ENCODE data around the gene MAP3K14. TPM values are rescaled to one million over a fixed set of nuclear protein-coding genes. Genes with fewer than 3 reads are reported as not detected.

Gene MAP3K14
- total and polyA plus RNA-seq, 12 donors: 6.7 to 24.1 (median 12.6) TPM

DNA sequence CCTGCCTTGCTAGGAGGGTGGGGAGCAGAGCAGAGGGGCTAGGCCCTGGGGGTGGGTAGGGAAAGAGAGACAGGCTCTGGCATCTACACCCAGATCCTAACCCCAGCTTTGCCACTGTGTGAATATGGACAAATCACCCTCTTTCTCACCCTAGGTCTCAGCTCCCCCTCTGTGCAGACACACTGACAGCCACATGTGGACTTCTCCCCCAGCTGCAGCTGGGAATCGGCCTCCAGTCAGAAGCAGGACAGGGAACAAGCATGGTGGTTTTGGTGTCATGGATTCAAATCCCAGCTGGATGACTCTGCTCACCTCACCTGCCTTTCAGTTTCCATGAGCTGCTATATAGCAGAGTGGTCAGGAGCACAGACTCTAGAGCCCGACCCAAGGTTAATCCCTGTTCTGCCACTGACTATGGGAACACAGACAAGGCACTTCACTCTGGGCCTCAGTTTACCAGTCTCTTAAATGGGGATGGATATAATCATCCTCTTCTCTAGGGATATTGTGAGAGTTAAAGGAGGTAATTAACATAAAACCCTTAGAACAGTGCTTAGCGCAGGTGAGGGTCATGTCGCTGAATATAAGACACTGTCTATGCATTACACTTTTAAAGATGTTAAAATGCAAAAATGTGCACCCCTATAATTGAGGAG, 26.2 kb upstream of the MAP3K14 start:
- WGBS, 2 donors: 94 to 95% methylated on average over 4 of the region's 4 CpGs
- no peaks in the 10 kb centered on the region for H3K27me3 ChIP-seq
- H3K4me1 ChIP-seq: peaks cover 10 to 51% (median 29%) of the 10 kb centered on the region in 9 donors
- intact Hi-C loops (cut with DNase I): no loop called here
- DNase-seq (no peak), ATAC-seq (no peak)
- no peak overlapping the region for H3K27ac ChIP-seq
- H3K36me3 ChIP-seq: no peaks in the 10 kb centered on the region
- no peak overlapping the region for H3K4me3 ChIP-seq
- TF ChIP-seq, protein P1, sequence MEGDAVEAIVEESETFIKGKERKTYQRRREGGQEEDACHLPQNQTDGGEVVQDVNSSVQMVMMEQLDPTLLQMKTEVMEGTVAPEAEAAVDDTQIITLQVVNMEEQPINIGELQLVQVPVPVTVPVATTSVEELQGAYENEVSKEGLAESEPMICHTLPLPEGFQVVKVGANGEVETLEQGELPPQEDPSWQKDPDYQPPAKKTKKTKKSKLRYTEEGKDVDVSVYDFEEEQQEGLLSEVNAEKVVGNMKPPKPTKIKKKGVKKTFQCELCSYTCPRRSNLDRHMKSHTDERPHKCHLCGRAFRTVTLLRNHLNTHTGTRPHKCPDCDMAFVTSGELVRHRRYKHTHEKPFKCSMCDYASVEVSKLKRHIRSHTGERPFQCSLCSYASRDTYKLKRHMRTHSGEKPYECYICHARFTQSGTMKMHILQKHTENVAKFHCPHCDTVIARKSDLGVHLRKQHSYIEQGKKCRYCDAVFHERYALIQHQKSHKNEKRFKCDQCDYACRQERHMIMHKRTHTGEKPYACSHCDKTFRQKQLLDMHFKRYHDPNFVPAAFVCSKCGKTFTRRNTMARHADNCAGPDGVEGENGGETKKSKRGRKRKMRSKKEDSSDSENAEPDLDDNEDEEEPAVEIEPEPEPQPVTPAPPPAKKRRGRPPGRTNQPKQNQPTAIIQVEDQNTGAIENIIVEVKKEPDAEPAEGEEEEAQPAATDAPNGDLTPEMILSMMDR (IDR thresholded peaks at IDR 0.05): no peak
- H3K9me3 ChIP-seq: no peaks in the 10 kb centered on the region

DNA sequence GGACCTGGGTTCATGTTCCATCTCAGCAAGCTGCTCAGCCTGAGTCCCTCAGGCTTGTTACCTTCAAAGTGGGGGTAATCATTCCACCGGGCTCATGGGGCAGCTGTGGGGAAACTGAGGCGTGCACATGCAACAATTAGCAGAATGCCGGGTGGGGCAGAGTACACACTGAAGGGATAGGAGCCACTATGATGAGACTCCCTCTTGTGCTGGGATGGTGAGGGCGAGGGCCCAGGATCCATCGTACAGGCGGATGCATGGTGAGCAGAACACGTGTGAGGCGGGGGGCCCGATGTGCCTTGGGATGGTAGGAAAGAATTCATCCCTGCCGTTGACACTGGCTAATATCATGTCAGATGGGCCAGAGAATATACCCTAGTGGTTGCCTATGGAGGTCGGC, 25.5 kb upstream of the MAP3K14 start:
- no peak for ATAC-seq
- Histone ChIP-seq H3K4me1 (peaks cover 15 to 57% (median 35%) of the 10 kb centered on the region in 9 donors), H3K4me3 (no peak overlapping the region), H3K36me3 (no peaks in the 10 kb centered on the region), H3K27me3 (no peaks in the 10 kb centered on the region), H3K9me3 (no peaks in the 10 kb centered on the region), H3K27ac (peak overlapping the region in 6 of 10 donors; percentile 50 to 78 (median 62))
- WGBS, 2 donors: 92 to 93% methylated on average over 11 of the region's 11 CpGs
- TF ChIP-seq, protein P1 (IDR thresholded peaks at IDR 0.05): no peak
- intact Hi-C loops (cut with DNase I): no loop called here
- no peak for DNase-seq

DNA sequence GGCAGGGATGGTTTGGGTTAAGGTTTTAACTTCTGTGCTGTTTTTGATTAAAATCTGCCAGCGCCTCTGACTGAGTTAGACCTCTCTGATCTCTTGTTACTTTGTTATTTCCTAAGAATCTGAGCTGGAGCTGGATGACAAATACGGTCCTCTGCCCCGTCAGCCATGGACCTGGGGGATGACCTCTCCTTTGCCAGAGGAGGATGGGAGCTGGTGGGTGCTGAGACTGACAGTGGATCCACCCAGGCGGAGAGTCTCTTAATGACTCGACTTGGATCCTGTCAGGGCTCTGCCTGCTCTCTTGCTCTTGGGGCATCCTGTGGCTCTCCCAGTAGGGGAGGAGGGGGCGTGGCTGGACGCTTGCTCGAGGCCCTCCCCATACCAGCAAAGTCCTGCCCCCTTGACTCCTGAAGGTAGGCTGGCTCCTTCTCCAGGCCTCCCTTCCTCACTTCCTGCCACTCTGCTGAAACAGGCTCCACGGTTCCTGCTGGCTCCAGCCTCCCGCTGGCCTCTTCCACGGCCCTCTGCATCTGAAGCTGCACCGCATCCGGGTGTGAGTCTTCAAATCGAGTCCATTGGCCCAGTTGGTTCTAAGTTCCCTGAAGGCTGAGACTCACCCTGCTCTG, 24.8 kb upstream of the MAP3K14 start:
- Histone ChIP-seq H3K36me3 (no peaks in the 10 kb centered on the region), H3K27ac (peak overlapping the region in 8 of 10 donors; percentile 50 to 78 (median 60)), H3K9me3 (no peaks in the 10 kb centered on the region), H3K27me3 (no peaks in the 10 kb centered on the region), H3K4me1 (peaks cover 15 to 57% (median 35%) of the 10 kb centered on the region in 9 donors), H3K4me3 (no peak overlapping the region)
- intact Hi-C loops (cut with DNase I): no loop called here
- DNase-seq (peak; percentile 72 to 81), ATAC-seq (peak; percentile 44 to 79 (median 65))
- TF ChIP-seq, protein P1 (IDR thresholded peaks at IDR 0.05): no peak
- 43 to 45% methylated on average over 14 of the region's 14 CpGs for WGBS, 2 donors

DNA sequence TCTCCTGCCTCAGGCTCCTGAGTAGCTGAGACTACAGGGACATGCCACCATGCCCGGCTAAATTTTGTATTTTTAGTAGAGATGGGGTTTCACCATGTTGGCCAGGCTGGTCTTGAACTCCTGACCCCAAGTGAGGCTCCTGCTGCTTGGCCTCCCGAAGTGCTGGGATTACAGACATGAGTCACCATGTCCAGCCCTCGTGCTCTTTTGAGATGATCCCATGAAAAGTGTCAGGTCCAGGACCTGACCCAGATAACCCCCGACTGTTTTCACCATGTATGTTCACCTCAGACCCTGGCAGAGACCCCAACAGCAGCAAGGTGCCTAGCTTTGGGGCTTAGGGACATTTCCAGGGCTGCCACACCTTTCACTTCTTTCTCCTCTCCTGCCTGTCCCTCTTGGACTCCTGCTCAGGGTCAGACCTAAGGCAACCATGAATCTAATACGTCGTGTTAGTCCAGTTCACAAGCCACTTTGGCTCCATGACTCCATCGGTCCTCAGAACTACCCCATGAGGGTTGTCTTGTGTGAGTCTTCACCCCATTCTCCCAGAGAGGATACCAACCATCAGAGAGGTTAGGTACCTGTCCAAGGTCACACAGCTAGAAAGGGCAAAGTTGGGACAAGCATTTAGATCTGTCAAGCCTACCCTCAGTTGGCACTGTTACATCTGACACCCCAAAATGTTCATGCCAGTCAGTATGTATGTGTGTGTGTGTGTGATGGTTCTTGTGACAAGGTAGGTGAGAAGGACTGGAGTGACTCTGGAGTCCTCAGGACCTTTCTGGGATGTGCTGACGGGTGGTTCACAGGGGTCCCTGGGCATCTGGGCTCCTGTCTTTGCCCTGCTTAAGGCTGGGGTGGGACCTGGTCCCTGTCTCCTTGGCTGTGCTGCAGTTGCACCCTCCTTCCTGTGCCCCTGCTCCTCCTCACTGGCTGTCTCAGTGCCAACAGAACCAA, 23.1 kb upstream of the MAP3K14 start:
- TF ChIP-seq, protein P1 (IDR thresholded peaks at IDR 0.05): no peak
- no peaks in the 10 kb centered on the region for H3K9me3 ChIP-seq
- 93 to 96% methylated on average over 8 of the region's 8 CpGs for WGBS, 2 donors
- H3K4me1 ChIP-seq: peaks cover 15 to 40% (median 29%) of the 10 kb centered on the region in 9 donors
- H3K27me3 ChIP-seq: no peaks in the 10 kb centered on the region
- intact Hi-C loops (cut with DNase I): no loop called here
- DNase-seq: no peak
- H3K27ac ChIP-seq: peak overlapping the region in 3 of 10 donors; percentile 56 to 86 (median 83)
- H3K4me3 ChIP-seq: no peak overlapping the region
- no peak for ATAC-seq
- H3K36me3 ChIP-seq: no peaks in the 10 kb centered on the region
